Muscle of leg (tissue), 11 donors: ENCODE results near the gene S100A6. TPM values are rescaled to one million over a fixed set of nuclear protein-coding genes. Genes with fewer than 3 reads are reported as not detected.

Experiments used
- DNase-seq: peaks from one replicate; pipeline ENCODE4 v3.0.0; 2013
- H3K27ac ChIP-seq: one replicate; pipeline ENCODE4 v1.5.1; 2013; ENCODE audit warnings: mild to moderate bottlenecking, low read length, control low read depth
- H3K27me3 ChIP-seq: one replicate; pipeline ENCODE4 v1.6.1; 2013; ENCODE audit warnings: low read length; ENCODE audit not compliant: control insufficient read depth, insufficient read depth
- H3K36me3 ChIP-seq: one replicate; pipeline ENCODE4 v1.6.1; 2013; ENCODE audit warnings: low read length; ENCODE audit not compliant: control insufficient read depth, insufficient read depth
- H3K4me1 ChIP-seq: one replicate; pipeline ENCODE4 v1.6.1; 2013; ENCODE audit warnings: low read length; ENCODE audit not compliant: control insufficient read depth, insufficient read depth
- H3K4me3 ChIP-seq: one replicate; pipeline ENCODE4 v1.5.1; 2013; ENCODE audit warnings: low read length, control low read depth
- H3K9me3 ChIP-seq: replicated peaks from 2 replicates; pipeline ENCODE4 v1.6.1; 2013; ENCODE audit warnings: low read depth, low read length; ENCODE audit not compliant: control insufficient read depth
- WGBS: methylation state at CpG from one replicate; pipeline ENCODE4 v1.1.5; 2013; ENCODE audit warnings: missing lambda C conversion rate; ENCODE audit not compliant: insufficient coverage; 5-methylcytosine and 5-hydroxymethylcytosine counted together
- polyA plus RNA-seq, 8 donors: library from polyadenylated mRNA; unstranded; fragments of 120-200 nt; gene quantifications; one replicate each; pipeline versions ENCODE4 v1.2.1 to v1.2.3, GENCODE V29; 2013; ENCODE audit warnings: inconsistent platforms in 1 of 8, low replicate concordance in 1 of 8; ENCODE audit not compliant: insufficient read length in 8 of 8, insufficient read depth in 1 of 8
- total RNA-seq: library from RNA; stranded (reverse); fragments of 120-200 nt; gene quantifications from one replicate; pipeline ENCODE4 v1.2.4, GENCODE V29; 2013

Gene S100A6
- total and polyA plus RNA-seq, 9 donors = 182 to 415 (median 258) TPM

DNA sequence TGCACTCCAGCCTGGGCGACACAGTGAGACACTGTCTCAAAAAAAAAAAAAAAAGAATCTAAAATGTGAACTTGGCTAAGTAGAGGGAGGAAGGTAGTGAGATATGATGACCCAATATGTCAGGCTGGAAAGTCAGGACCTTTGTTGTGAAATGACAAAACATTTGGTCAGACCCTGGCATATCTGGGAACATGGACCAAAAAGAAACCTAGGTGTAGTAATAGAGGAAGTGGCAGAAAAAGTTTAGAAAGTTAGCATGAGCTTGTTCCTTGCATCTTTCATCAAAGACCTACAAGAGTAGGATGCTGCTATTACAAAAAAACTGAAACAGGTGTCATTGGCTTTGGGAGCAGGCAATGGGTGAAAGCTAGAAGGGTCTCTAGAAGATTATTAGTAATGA, 20.6 kb upstream of the S100A6 start:
- no peak overlapping the region for H3K4me3 ChIP-seq
- no peak for DNase-seq
- no peaks in the 10 kb centered on the region for H3K27me3 ChIP-seq
- no peaks in the 10 kb centered on the region for H3K36me3 ChIP-seq
- peaks cover 18% of the 10 kb centered on the region for H3K4me1 ChIP-seq
- whole genome bisulfite sequencing = 75% methylated on average over 1 of the region's 1 CpG
- no peaks in the 10 kb centered on the region for H3K9me3 ChIP-seq
- no peak overlapping the region for H3K27ac ChIP-seq

- Histone ChIP-seq H3K36me3 (no peaks in the 10 kb centered on the region), H3K9me3 (no peaks in the 10 kb centered on the region), H3K27me3 (no peaks in the 10 kb centered on the region), H3K4me3 (no peak overlapping the region), H3K4me1 (peaks cover 37% of the 10 kb centered on the region), H3K27ac (peak overlapping the region; percentile 74)
- DNase-seq = peak; percentile 83
- 60% methylated on average over 1 of the region's 2 CpGs for WGBS
Observed at GRCh38 chr1:153553830-153554541, 18.2 kb upstream of the S100A6 start.

DNA sequence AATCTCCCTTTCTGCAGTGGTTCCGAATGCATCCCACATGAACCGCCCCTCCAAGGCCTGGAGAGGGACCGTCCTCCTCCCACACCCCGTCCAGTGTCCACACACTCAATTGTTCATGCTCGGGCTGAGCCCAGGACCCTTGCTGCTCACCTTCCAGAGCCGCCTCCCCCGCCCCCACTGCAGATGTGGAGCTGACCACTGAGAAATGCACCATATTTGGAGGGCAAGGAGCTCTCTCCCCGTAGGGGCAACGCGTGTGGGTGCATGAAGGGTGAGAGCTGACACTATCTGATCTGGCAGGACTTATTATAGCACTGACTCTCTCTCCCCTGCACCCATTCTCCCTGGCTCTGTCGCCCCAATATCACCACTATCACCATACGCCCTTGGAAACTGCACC, 17.3 kb upstream of the S100A6 start:
- Histone ChIP-seq H3K36me3 (no peaks in the 10 kb centered on the region), H3K27me3 (no peaks in the 10 kb centered on the region), H3K4me1 (peaks cover 46% of the 10 kb centered on the region), H3K4me3 (no peak overlapping the region), H3K9me3 (no peaks in the 10 kb centered on the region), H3K27ac (no peak overlapping the region)
- no peak for DNase-seq
- whole genome bisulfite sequencing = 88% methylated on average over 3 of the region's 12 CpGs

DNA sequence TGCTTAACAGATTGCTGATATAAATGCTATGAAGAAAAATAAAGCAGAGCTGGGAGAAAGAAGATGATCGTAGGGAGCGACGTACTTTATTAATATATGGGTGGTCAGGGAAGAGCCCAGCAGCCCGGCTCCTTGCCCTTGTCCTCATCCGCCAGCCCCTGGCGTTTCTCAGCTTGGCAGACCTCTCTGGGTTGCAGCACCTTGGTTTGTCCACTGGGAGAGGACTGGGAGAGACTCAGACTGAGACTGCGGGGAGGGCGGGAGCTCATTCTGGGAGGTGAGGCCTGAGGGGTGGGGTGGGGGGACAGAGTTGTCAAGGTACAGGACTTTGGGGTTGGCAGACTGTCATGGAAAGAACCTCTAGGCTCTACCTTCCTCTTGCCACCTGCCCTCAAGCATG, 16.5 kb upstream of the S100A6 start:
- 87% methylated on average over 6 of the region's 8 CpGs for WGBS
- Histone ChIP-seq H3K36me3 (no peaks in the 10 kb centered on the region), H3K27me3 (no peaks in the 10 kb centered on the region), H3K4me3 (no peak overlapping the region), H3K27ac (no peak overlapping the region), H3K4me1 (peaks cover 52% of the 10 kb centered on the region), H3K9me3 (no peaks in the 10 kb centered on the region)
- DNase-seq = no peak

DNA sequence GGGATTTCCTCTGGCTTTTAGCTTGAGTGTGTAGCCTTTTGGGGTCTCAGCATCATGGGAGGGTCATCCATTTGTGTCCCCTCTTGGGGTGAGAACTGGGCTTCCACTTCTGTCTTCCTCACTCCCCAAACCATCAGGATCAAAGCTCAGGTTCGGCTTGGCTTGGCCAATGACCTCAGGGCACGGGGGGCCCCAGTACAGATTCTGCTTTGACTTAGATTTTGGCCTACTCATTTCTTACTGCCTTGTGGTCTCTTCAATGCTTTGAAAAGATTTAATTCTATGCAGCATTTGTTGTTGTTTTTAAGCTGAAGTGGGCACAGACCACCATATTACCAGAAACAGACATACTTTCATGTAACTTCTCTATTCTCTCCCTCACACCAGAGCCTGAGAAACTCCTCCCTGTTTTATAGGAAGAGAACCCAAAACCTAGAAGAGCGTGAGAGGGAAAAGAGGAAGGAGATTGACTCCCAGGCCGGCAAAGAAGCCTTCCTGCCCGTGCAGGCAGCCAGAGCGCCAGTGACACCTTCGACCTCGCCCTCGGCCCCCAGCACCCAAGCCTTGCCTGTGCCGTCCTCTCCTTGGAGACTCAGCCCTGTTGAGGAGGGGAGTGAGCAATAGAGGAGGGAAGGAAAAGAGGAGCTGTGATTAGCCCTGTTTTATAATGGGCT, 15.2 kb upstream of the S100A6 start:
- Histone ChIP-seq H3K27me3 (no peaks in the 10 kb centered on the region), H3K9me3 (no peaks in the 10 kb centered on the region), H3K4me1 (peaks cover 65% of the 10 kb centered on the region), H3K27ac (no peak overlapping the region), H3K36me3 (no peaks in the 10 kb centered on the region), H3K4me3 (no peak overlapping the region)
- WGBS = 58% methylated on average over 8 of the region's 10 CpGs
- no peak for DNase-seq

DNA sequence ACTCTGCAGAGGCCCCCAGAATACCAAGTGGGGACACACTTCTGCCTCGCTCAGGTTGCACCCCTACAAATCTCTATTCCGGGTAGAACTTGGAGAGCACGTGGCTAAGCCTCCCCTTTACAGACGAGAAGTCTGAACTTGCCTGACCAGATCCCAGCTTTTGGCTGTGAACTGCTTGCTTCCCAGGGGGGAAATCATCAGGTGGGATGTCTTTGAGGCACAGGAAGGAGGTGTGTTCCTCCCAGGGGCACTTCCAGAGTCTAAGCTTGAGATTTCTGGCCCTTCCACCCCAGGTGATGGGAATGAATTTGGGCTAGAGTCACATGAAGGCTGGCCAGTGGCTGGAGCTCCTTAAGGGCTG, 14.6 kb upstream of the S100A6 start:
- no peak overlapping the region for H3K4me3 ChIP-seq
- H3K27me3 ChIP-seq = no peaks in the 10 kb centered on the region
- no peak overlapping the region for H3K27ac ChIP-seq
- H3K4me1 ChIP-seq = peaks cover 71% of the 10 kb centered on the region
- WGBS = 29% methylated on average over 1 of the region's 4 CpGs
- H3K9me3 ChIP-seq = no peaks in the 10 kb centered on the region
- no peak for DNase-seq
- H3K36me3 ChIP-seq = no peaks in the 10 kb centered on the region

DNA sequence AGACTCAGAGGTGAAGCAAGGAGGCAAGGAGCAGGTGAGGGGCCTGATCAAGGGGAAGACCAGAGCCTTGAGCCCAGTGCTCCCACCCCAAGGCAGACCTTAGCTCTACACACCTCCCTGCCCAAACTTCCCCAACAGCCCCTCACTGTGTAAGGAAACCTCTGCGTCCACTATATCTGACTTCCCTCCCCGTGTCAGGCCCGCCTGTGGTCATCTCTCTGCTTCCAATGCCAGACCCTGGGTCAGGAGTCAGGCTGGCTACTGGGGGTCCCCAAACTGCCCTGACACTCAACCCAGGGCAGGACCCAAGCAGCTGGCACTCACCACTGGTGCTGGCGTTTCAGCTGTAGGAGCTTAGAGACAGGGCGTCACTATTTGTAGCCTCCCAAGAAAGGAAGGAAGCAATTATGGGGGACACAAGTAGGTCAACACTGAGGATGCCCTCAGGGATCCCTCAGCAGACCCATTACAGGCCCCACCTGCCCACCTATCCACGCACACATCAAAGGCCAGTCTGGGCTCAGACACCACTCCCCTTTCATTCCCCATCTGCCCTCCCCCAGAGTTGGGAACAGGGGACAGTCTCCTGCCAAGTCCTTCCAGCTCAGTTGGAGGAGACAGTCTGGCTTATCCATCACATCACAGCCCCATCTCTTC, 14.1 kb upstream of the S100A6 start:
- no peak overlapping the region for H3K4me3 ChIP-seq
- no peak for DNase-seq
- no peaks in the 10 kb centered on the region for H3K9me3 ChIP-seq
- peaks cover 75% of the 10 kb centered on the region for H3K4me1 ChIP-seq
- no peaks in the 10 kb centered on the region for H3K36me3 ChIP-seq
- peak overlapping the region; percentile 2 for H3K27ac ChIP-seq
- no peaks in the 10 kb centered on the region for H3K27me3 ChIP-seq
- WGBS = 44% methylated on average over 4 of the region's 6 CpGs

- peak; percentile 80 for DNase-seq
- Histone ChIP-seq H3K9me3 (no peaks in the 10 kb centered on the region), H3K27me3 (no peaks in the 10 kb centered on the region), H3K4me3 (no peak within 1 kb of the TSS), H3K27ac (peak within 1 kb of the TSS; percentile 2), H3K36me3 (no peaks in the 10 kb centered on the region), H3K4me1 (peaks cover 75% of the 10 kb centered on the region)
- WGBS = 57% methylated on average over 10 of the region's 14 CpGs
Observed at GRCh38 chr1:153548722-153549688, 13.2 kb upstream of the S100A6 start, which contains the start of gene S100A3. Gene S100A3 (minus strand): TSS chr1:153549258. CDS start chr1:153548485, 773 bp downstream.

- DNase-seq = no peak
- Histone ChIP-seq H3K4me1 (peaks cover 78% of the 10 kb centered on the region), H3K36me3 (peaks cover 11% of the 10 kb centered on the region), H3K27ac (no peak overlapping the region), H3K9me3 (no peaks in the 10 kb centered on the region), H3K4me3 (no peak overlapping the region), H3K27me3 (no peaks in the 10 kb centered on the region)
- 73% methylated on average over 14 of the region's 19 CpGs for WGBS
Observed at GRCh38 chr1:153547560-153548551, 12.1 kb upstream of the S100A6 start.
